ENCODE results near the gene IL17C. TPM values are rescaled to one million over a fixed set of nuclear protein-coding genes. Genes with fewer than 3 reads are reported as not detected.

IL17C gene
- total RNA-seq, 1 donor from 2014 or later: 0.29 TPM

- peaks cover 7% of the 10 kb centered on the region for H3K36me3 ChIP-seq (ENCODE audit: control insufficient read depth, insufficient read depth, low read length)
- H3K4me3 ChIP-seq (ENCODE audit: low read depth, low read length): no peak overlapping the region
- no peak for DNase-seq (ENCODE audit: low read depth)
- no peak for TF ChIP-seq CTCF (IDR thresholded peaks at IDR 0.05; ENCODE audit: insufficient read depth, low read length, poor library complexity, severe bottlenecking)
- no peaks in the 10 kb centered on the region for H3K27me3 ChIP-seq (ENCODE audit: control insufficient read depth, insufficient read depth, low read length)
Measured at GRCh38 chr16:88597856-88598491, 40.4 kb upstream of the IL17C start.

DNA sequence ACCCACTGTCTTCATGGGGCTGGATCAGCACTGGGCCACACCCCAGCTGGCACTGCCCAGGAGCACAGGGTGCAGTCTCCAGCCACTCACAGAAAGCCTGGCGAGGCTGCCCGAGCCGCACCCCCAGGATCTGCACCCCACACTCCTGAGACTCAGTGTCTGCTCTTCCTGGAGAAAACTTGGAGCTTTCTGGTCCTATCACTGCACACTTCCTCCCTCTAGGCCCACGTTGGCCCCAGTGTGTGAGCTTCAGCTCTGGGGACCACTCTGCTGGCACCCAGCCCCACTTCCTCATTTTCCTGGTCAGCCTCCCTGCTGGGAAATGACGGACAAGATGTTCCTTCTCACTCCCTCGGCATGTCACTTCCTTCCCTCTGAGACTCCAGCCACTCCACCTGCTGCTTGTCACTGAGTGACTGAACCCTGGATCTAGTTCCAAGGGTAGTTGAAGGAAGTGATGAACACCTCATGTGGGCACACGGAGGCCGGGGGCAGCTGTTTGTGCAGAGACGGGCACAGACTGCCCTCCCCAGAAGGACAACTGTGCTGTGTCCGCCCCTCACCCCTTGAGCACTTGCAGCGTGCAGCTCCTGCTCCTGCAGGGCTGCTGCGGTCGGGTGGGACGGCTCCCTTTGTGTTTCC is 39.2 kb upstream of the IL17C start:
- H3K4me3 ChIP-seq (ENCODE audit: low read depth, low read length): no peak overlapping the region
- no peaks in the 10 kb centered on the region for H3K27me3 ChIP-seq (ENCODE audit: control insufficient read depth, insufficient read depth, low read length)
- H3K36me3 ChIP-seq (ENCODE audit: control insufficient read depth, insufficient read depth, low read length): peaks cover 7% of the 10 kb centered on the region
- no peak for DNase-seq (ENCODE audit: low read depth)
- TF ChIP-seq CTCF (IDR thresholded peaks at IDR 0.05; ENCODE audit: insufficient read depth, low read length, poor library complexity, severe bottlenecking): no peak

DNA sequence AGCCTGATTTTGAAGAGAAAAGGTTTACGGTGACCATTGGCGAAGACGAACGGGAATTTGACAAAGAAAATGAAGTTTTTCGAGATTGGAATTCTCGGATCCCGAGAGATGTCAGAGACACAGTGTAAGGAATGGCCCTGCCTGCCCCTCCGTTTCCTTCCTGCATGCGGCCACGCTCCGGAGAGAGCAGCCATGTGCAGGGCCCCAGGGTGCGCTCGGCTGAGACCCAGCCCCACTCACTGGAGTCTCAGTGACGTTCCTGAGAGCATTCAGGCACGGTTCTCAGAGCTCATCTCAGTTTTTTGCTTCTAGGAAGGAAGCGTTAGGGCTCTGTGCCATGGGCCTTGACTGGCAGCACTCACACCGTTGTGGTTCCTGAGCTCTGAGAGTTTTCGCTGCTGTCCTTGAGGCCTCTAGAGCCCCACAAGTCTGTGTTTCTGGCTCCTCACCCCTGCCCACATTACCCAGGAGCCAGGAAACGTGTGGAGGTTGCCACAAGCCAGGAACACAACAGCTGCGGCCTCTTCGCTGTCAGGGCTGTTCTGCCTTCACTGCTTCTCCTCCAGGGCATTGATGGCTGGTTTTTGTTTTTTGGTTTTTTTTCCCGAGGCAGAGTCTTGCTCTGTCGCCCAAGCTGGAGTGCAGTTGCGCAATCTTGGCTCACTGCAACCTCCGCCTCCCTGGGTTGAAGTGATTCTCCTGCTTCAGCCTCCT is 38.4 kb upstream of the IL17C start:
- Histone ChIP-seq H3K36me3 (ENCODE audit: control insufficient read depth, insufficient read depth, low read length) (peaks cover 7% of the 10 kb centered on the region), H3K4me3 (ENCODE audit: low read depth, low read length) (no peak overlapping the region), H3K27me3 (ENCODE audit: control insufficient read depth, insufficient read depth, low read length) (no peaks in the 10 kb centered on the region)
- DNase-seq (ENCODE audit: low read depth): no peak
- TF ChIP-seq CTCF (IDR thresholded peaks at IDR 0.05; ENCODE audit: insufficient read depth, low read length, poor library complexity, severe bottlenecking): no peak

DNA sequence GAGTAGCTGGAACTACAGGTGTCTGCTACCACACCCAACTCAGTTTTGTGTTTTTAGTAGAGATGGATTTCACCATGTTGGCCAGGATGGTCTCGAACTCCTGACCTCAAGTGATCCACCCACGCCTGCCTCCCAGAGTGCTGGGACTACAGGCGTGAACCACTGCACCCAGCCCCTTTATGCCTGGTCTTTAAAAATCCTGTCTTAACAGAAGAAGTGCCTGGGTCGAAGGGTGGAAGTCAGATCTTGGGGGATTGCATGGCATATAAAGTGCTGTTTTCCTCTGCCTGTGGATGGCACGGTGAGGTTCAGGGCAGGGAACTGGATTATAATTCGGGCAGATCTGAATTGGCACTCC is 37.9 kb upstream of the IL17C start:
- Histone ChIP-seq H3K4me3 (ENCODE audit: low read depth, low read length) (no peak overlapping the region), H3K36me3 (ENCODE audit: control insufficient read depth, insufficient read depth, low read length) (peaks cover 7% of the 10 kb centered on the region), H3K27me3 (ENCODE audit: control insufficient read depth, insufficient read depth, low read length) (no peaks in the 10 kb centered on the region)
- DNase-seq (ENCODE audit: low read depth): no peak
- TF ChIP-seq CTCF (IDR thresholded peaks at IDR 0.05; ENCODE audit: insufficient read depth, low read length, poor library complexity, severe bottlenecking): no peak

GRCh38 chr16:88601313-88602036 is 36.9 kb upstream of the IL17C start:
- TF ChIP-seq CTCF (IDR thresholded peaks at IDR 0.05; ENCODE audit: insufficient read depth, low read length, poor library complexity, severe bottlenecking): no peak
- Histone ChIP-seq H3K36me3 (ENCODE audit: control insufficient read depth, insufficient read depth, low read length) (peaks cover 9% of the 10 kb centered on the region), H3K27me3 (ENCODE audit: control insufficient read depth, insufficient read depth, low read length) (no peaks in the 10 kb centered on the region), H3K4me3 (ENCODE audit: low read depth, low read length) (no peak overlapping the region)
- DNase-seq (ENCODE audit: low read depth): no peak

All from kidney epithelial cell (primary cell).